ENCODE results near the gene XRCC3. TPM values are rescaled to one million over a fixed set of nuclear protein-coding genes. Genes with fewer than 3 reads are reported as not detected.

Gene XRCC3
- total RNA-seq, 1 donor from 2014 or later = 10.2 TPM

DNA sequence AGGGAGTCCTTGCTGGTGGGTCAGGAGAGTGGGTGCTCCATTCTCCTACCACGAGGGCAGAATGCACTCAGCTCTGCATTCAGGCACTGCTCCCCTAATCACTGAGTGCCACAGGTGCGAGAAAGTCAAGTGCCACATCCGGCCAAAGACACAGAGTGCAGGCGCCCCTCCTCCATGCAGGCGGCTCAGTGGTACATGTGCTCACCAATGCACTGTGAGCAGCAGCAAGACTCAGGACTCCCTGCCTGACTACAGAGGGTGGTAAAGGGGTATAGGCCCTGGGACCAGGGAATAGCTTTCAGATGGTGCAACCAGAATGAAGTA lies 33.2 kb upstream of the XRCC3 start:
- Mint-ChIP-seq H3K4me1 (ENCODE audit: unreplicated experiment) (peaks cover 6% of the 10 kb centered on the region), H3K36me3 (ENCODE audit: low read depth, unreplicated experiment) (peaks cover 28% of the 10 kb centered on the region), H3K27me3 (ENCODE audit: unreplicated experiment) (no peaks in the 10 kb centered on the region), H3K9me3 (ENCODE audit: unreplicated experiment) (no peaks in the 10 kb centered on the region), H3K27ac (ENCODE audit: unreplicated experiment) (no peak overlapping the region), H3K4me3 (ENCODE audit: unreplicated experiment) (no peak overlapping the region)
- no peak for TF ChIP-seq CTCF (IDR thresholded peaks at IDR 0.05; ENCODE audit: unreplicated experiment)
- DNase-seq (ENCODE audit: low spot score) = no peak

- Mint-ChIP-seq H3K36me3 (ENCODE audit: low read depth, unreplicated experiment) (peaks cover 33% of the 10 kb centered on the region), H3K4me1 (ENCODE audit: unreplicated experiment) (peaks cover 11% of the 10 kb centered on the region), H3K4me3 (ENCODE audit: unreplicated experiment) (no peak overlapping the region), H3K9me3 (ENCODE audit: unreplicated experiment) (no peaks in the 10 kb centered on the region), H3K27ac (ENCODE audit: unreplicated experiment) (no peak overlapping the region), H3K27me3 (ENCODE audit: unreplicated experiment) (peaks cover 4% of the 10 kb centered on the region)
- TF ChIP-seq CTCF (IDR thresholded peaks at IDR 0.05; ENCODE audit: unreplicated experiment) = no peak
- no peak for DNase-seq (ENCODE audit: low spot score)
Observed at GRCh38 chr14:103746701-103747100, 31.4 kb upstream of the XRCC3 start.

- no peak for DNase-seq (ENCODE audit: low spot score)
- Mint-ChIP-seq H3K36me3 (ENCODE audit: low read depth, unreplicated experiment) (peaks cover 44% of the 10 kb centered on the region), H3K4me1 (ENCODE audit: unreplicated experiment) (peaks cover 24% of the 10 kb centered on the region), H3K27ac (ENCODE audit: unreplicated experiment) (no peak overlapping the region), H3K9me3 (ENCODE audit: unreplicated experiment) (no peaks in the 10 kb centered on the region), H3K27me3 (ENCODE audit: unreplicated experiment) (peaks cover 4% of the 10 kb centered on the region), H3K4me3 (ENCODE audit: unreplicated experiment) (no peak overlapping the region)
- TF ChIP-seq CTCF (IDR thresholded peaks at IDR 0.05; ENCODE audit: unreplicated experiment) = no peak
Observed at GRCh38 chr14:103745424-103745823, 30.2 kb upstream of the XRCC3 start.

- H3K9me3 Mint-ChIP-seq (ENCODE audit: unreplicated experiment) = no peaks in the 10 kb centered on the region
- no peak for DNase-seq (ENCODE audit: low spot score)
- H3K36me3 Mint-ChIP-seq (ENCODE audit: low read depth, unreplicated experiment) = peaks cover 46% of the 10 kb centered on the region
- no peak overlapping the region for H3K27ac Mint-ChIP-seq (ENCODE audit: unreplicated experiment)
- peaks cover 26% of the 10 kb centered on the region for H3K4me1 Mint-ChIP-seq (ENCODE audit: unreplicated experiment)
- TF ChIP-seq CTCF (IDR thresholded peaks at IDR 0.05; ENCODE audit: unreplicated experiment) = no peak
- H3K4me3 Mint-ChIP-seq (ENCODE audit: unreplicated experiment) = no peak overlapping the region
- H3K27me3 Mint-ChIP-seq (ENCODE audit: unreplicated experiment) = peaks cover 4% of the 10 kb centered on the region
Observed at GRCh38 chr14:103744621-103745395, 29.6 kb upstream of the XRCC3 start.

- TF ChIP-seq CTCF (IDR thresholded peaks at IDR 0.05; ENCODE audit: unreplicated experiment) = no peak
- peaks cover 45% of the 10 kb centered on the region for H3K36me3 Mint-ChIP-seq (ENCODE audit: low read depth, unreplicated experiment)
- DNase-seq (ENCODE audit: low spot score) = no peak
- H3K9me3 Mint-ChIP-seq (ENCODE audit: unreplicated experiment) = no peaks in the 10 kb centered on the region
- no peak overlapping the region for H3K27ac Mint-ChIP-seq (ENCODE audit: unreplicated experiment)
- peaks cover 8% of the 10 kb centered on the region for H3K27me3 Mint-ChIP-seq (ENCODE audit: unreplicated experiment)
- H3K4me3 Mint-ChIP-seq (ENCODE audit: unreplicated experiment) = no peak overlapping the region
- H3K4me1 Mint-ChIP-seq (ENCODE audit: unreplicated experiment) = peaks cover 26% of the 10 kb centered on the region
Observed at GRCh38 chr14:103743691-103744090, 28.4 kb upstream of the XRCC3 start.

All from endothelial cell (in vitro differentiated cells).